K562 (cell line): Measurements from ENCODE around the gene CKAP2. TPM values are rescaled to one million over a fixed set of nuclear protein-coding genes. Genes with fewer than 3 reads are reported as not detected.

Source experiments
- CAMTA2 ChIP-seq: fragments of 250-450 bp; sonication (Bioruptor Pico); conservative IDR thresholded peaks from 2 replicates; pipeline ENCODE4 v1.5.1; 2022
- CUX1 ChIP-seq: fragments of 200-800 bp; sonication (Bioruptor generic); IDR thresholded peaks from 2 replicates; pipeline ENCODE4 v1.6.1; 2016; ENCODE audit warnings: missing genetic modification characterization, missing compliant biosample characterization
- FOXK2 ChIP-seq, 2 experiments: fragments of 450-650 bp; IDR thresholded peaks in 1 of 2; conservative IDR thresholded peaks in 1 of 2; 2 replicates each; pipeline ENCODE4 v1.6.1; 2016; ENCODE audit warnings: low read depth in 2 of 2, mild to moderate bottlenecking in 1 of 2
- HIVEP1 ChIP-seq: fragments of 250-450 bp; sonication (Bioruptor Pico); IDR thresholded peaks from 2 replicates; pipeline ENCODE4 v1.4.0; 2020; ENCODE audit warnings: mild to moderate bottlenecking
- HMGXB4 ChIP-seq: sonication (generic); formaldehyde crosslinking; IDR thresholded peaks from 2 replicates; pipeline ENCODE4 v1.8.1; 2023; ENCODE audit warnings: mild to moderate bottlenecking, missing genetic modification reagents
- MAFK ChIP-seq: IDR thresholded peaks from 2 replicates; pipeline ENCODE4 v1.6.1; 2011; ENCODE audit warnings: low read length, improper control_type of control experiment
- NR0B1 ChIP-seq: fragments of 450-650 bp; IDR thresholded peaks from one replicate; pipeline ENCODE4 v1.6.1; 2018; ENCODE audit warnings: mild to moderate bottlenecking, moderate library complexity; ENCODE audit not compliant: partially characterized antibody
- PHTF2 ChIP-seq: fragments of 250-450 bp; sonication (Bioruptor Pico); IDR thresholded peaks from 2 replicates; pipeline ENCODE4 v1.5.0; 2021; ENCODE audit warnings: mild to moderate bottlenecking
- SAFB ChIP-seq: fragments of 200-400 bp; formaldehyde crosslinking; IDR thresholded peaks from 2 replicates; pipeline ENCODE4 v1.6.1; 2017; ENCODE audit warnings: low read depth, low read length, borderline replicate concordance
- SMAD2 ChIP-seq: fragments of 150-350 bp; IDR thresholded peaks from 2 replicates; pipeline ENCODE4 v1.6.1; 2014; ENCODE audit warnings: low read depth, mild to moderate bottlenecking, low read length
- SREBF1 ChIP-seq: fragments of 150-350 bp; IDR thresholded peaks from 2 replicates; pipeline ENCODE4 v1.6.1; 2014; ENCODE audit warnings: antibody characterized with exemption, low read depth, low read length, borderline replicate concordance
- polyA plus RNA-seq, 8 experiments: library from polyadenylated mRNA; depleted of rRNA in 4 of 8; stranded (reverse) in 5 of 8; unstranded in 3 of 8; fragments of >200 nt; fragmentation: Nextera tagmentation in 2 of 8; fragmentation: Illumina TruSeq in 1 of 8; extraction: Ambion mirVana in 2 of 8; extraction: Trizol in 1 of 8; gene quantifications; 2 replicates each; pipeline versions ENCODE4 v1.2.1 to v1.2.3, GENCODE V29; 2011 to 2014; ENCODE audit warnings: inconsistent platforms in 1 of 8, missing spikeins in 1 of 8
- total RNA-seq, 7 experiments: library from RNA; depleted of rRNA in 6 of 7; stranded (reverse); fragments of >200 nt in 6 of 7; fragmentation: Illumina TruSeq in 2 of 7; extraction: Trizol in 2 of 7; gene quantifications; 2 replicates each; pipeline versions ENCODE4 v1.2.1 to v1.2.3, GENCODE V29; 2011 to 2021; ENCODE audit warnings: low replicate concordance in 1 of 7

Gene CKAP2
- total and polyA plus RNA-seq, 9 of the 15 experiments (the other 6 are each of a cell fraction or from before 2014, with no cell fraction given): 21.9 to 63.5 (median 34.8) TPM

- TF ChIP-seq HMGXB4 (CRISPR knock-in tag) (no peak), SREBF1 (no peak), SMAD2 (no peak), MAFK (no peak), NR0B1 (no peak), CUX1 (CRISPR knock-in tag) (no peak), CAMTA2 (CRISPR knock-in tag) (no peak), SAFB (no peak), FOXK2 (conservative IDR thresholded peaks at IDR 0.05 in 1 of 2, IDR thresholded peaks at IDR 0.05 in 1 of 2; ENCODE audit: low read depth in 2 of 2) (no peak), PHTF2 (CRISPR knock-in tag) (no peak), HIVEP1 (CRISPR knock-in tag) (no peak)
- TF ChIP-seq, all 486 proteins: peak for 0
Measured at GRCh38 chr13:52411629-52412028, 43.6 kb upstream of the CKAP2 start (continued).
